Activated T-cell treated with anti-CD3 and anti-CD28 coated beads, Interleukin-2, amount 50 U/mL, for 48 hours (primary cell): ENCODE results near the gene SENP8.
A peak's percentile ranks its signal among the peaks of the same experiment; 100 is the strongest.

Source experiments
- DNase-seq, 2 experiments: peaks; one replicate each; pipeline ENCODE4 v3.0.0-alpha.2; 2020

SENP8 gene

DNA sequence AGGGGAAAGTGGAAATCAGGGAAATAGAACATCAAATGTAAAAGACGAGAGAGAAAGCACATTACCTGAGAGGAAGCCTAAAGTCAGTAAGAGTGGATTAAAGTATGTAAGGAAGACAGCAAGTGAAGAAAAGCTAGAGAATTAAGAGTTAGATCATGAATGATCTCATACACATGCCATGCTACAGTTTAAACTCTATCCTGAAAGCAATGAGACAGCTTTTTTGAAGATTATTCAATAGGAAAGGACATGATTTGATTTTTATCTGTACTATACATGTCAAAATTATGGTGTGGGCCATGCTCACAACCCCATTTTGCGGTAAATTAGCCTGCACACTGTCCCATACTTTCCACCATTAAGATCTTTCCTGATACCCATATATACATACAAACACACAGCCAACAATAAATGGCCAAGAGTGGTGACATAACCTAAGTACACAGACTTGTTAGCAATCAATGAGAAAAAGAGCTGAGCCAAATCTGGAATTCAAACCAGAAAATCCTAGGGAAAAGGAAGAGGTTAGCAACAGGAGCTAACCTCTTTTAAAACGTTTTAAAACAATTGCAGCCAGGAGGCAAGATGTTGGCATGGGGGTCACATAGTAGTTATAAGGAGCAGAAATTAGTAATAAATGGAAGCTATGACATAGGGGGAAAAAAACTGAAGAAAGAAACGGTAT lies 4.7 kb upstream of the SENP8 start:
- no peak for DNase-seq

- no peak for DNase-seq
Observed at GRCh38 chr15:72116731-72117485, 1.3 kb upstream of the SENP8 start.

DNA sequence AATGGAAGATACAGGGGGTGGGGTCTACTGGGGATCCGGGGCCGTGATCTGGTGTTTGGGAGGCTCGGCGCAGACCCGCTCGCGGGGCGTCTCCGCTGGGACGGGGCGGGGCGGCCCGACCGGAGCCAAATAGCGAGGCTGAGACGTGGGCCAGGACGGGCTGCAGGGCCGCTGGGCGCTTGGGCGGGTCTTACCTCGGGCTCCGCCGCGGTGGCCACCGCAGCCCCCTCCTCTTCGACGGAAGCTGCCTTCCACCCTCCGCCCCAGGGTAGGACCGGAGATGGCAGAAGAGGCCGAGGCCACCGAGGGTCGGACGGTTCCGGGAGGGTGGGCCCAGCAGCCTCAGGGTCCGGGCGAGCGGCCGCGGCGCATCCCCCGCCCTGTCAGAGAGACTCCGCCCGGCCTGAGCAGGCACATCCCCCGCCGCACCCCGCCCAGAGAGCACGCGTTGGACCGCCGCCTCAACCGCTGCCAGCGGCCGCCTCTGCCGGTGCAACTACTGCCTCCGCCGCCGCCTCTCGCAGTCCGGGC lies 652 bp upstream of the SENP8 start:
- DNase-seq, result peak; percentile 84 to 88

- no peak for DNase-seq
Observed at GRCh38 chr15:72124218-72124617, 6.0 kb downstream of the SENP8 start.

- DNase-seq, result no peak
Observed at GRCh38 chr15:72127724-72128322, 9.6 kb downstream of the SENP8 start.

- no peak for DNase-seq
Observed at GRCh38 chr15:72128359-72128758, 10.2 kb downstream of the SENP8 start.

DNA sequence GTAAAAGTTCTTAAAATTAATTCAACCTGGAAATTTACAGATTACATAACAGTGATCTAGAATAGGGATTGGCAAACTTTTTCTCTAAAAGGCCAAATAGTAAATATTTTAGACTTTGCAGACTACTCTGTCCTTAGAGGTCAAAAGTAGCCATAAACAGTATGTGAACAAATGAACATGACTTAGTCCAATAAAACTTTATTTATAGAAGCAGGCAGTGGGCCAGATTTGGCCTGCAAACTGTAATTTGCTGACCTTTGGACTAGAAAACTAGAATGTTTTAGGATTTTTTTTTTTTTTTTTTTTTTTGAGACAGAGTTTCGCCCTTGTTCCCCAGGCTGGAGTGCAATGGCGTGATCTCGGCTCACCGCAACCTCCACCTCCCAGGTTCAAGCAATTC lies 12.1 kb downstream of the SENP8 start:
- no peak for DNase-seq

DNA sequence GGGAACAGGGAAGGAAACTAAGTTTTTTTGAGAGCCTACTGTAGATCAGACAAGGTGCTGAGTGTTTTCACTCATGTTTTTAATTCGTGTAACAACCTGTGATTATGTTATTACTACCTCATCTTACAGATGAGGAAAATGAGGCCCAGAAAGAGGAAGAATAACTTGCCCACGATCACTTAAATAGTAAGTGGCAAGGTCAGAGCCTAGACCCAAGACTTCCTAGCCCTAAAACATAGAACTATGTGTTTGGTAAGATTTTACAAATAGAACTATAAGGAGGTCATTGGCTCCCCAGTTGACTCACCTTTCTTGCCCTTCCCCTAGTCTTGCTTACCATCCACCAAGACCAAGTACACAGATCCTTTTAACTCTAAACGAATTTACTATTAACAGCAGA lies 13.7 kb downstream of the SENP8 start:
- no peak for DNase-seq

DNA sequence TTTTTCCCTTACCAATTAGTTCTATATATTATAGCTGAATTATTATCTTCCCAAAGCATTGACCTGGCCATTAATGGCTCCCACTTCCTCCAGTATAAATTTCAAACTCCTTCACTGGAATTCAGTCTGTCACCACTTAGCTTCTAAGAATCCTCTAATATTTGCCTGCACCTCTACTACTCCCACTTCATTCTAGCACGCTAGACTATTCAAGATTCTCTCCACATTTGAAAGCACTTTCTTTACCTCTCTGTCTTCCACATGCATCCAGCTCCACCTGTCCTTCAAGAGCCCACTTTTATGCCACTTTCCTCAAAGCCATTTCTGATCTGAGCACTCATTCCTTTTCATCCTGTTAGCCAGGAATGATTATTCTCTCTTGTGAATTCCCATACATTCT lies 15.0 kb downstream of the SENP8 start:
- DNase-seq, result no peak

DNA sequence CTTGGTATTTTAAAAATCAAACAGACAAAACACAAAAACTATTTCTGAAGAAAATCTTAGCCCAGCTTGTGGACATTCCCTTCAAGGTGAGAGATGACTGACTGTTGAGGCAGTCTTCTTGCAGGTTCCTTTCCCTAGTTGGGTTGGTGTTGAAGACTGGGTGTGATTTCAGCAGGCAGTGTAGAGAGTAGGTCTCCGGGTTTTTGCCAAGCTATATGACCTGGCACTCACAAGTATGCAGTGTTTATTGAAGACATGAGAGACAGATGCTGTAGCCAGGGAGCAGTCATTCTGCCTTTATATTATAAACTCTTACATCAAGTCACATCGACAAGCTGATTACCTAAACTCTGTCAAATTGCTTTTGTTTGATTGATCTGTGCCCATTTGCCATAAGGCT lies 17.5 kb downstream of the SENP8 start:
- DNase-seq, result no peak

DNA sequence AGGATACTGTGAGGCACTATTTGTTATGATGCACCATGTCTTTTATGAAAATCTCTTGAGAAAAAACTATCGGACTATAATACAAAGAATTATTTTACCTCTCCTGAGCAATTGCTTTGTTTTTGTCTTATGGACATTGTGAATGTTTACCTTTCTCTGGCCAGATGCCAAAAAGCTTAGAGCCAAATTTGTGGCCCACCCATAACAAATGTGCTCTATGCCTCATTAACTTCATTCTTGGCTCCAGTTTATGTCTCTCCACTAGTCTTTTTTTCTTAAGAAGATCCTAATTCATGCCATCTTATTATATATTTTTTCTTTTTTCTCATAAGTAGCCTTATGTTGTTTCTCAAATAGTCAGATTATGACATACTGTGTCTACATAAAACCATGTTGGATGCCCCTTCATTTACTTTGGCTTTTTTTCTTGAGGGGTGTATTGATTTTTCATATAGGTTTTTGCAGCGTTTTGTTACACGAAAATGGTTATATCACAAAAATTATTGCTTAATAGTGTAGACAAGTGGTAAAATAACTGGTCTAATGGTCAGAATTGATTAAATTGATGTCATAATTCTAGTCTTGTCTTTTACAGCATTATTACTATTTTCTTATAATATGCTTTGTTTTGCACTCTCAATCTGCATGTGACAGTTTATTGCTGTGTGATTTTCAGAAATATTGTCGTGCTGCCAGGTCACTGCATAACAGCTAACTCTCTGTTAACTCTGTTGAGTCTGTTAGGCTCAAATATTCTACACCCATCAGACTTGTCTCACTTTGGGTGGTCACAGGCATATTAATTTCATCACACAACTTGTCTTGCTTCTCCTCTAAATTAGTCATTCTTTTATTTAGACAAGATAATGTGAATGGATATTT lies 18.2 kb downstream of the SENP8 start:
- no peak for DNase-seq

DNA sequence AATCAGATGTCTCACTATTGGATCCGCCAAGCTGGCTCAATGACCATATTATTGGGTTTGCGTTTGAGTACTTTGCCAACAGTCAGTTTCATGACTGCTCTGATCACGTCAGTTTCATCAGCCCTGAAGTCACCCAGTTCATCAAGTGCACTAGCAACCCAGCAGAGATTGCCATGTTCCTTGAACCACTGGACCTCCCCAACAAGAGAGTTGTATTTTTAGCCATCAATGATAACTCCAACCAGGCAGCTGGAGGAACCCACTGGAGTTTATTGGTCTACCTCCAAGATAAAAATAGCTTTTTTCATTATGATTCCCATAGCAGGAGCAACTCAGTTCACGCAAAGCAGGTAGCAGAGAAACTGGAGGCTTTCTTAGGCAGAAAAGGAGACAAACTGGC lies 21.5 kb downstream of the SENP8 start:
- no peak for DNase-seq

DNA sequence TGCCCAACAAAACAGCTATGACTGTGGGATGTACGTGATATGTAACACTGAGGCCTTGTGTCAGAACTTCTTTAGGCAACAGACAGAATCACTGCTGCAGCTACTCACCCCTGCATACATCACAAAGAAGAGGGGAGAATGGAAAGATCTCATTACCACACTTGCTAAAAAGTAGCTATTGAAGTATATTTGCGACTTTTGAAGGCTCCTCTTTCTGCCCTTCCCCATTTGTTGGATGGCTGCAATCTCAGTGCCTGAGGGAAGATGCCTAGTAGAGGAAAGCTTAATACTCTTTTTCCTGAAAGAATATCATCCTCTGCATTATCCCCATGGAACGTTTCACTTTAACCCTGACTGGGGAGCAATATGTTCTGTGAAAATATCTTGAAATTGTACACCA lies 21.9 kb downstream of the SENP8 start:
- no peak for DNase-seq

DNA sequence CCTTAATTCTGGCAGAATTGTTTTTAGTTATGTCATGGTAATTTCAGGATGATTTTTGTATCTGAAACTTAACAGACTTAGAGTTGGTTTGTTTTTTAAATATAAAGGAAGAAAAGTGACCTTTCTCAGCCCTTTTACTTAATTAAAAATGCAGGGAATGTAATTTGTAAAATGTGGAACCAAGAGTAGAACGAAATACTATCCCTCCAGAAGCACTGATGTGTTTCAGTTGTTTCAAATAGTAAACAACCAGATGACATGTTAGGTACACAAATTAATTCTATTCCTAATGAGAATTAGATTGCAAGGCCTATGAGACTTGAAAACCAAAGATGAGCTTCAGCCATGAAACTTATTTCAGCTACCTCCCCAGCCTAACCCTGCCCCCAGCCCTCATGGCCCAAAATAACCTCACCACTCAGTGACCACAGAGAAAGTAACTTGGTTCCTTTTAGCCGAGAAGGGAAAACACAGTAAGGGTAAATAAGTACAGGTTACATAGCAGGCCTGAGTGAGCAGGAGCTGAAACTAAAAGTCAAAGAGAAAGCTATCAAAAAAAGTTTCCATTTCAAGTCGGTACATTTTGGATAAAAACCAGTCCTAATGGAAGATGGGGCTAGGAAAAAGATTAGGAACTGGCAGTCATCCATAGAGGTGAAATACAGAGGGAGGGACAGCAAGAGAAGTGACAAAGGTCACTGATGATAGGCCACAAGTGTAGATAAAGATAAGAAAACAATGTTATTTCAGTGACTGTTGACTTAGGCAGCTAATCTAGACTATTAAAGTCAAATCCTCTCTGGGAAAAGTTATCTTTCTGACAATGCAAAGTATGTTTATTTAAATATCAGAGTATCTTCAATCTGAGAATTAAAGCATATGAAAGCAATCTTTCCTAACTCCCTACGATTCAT lies 23.2 kb downstream of the SENP8 start:
- DNase-seq, result no peak

DNA sequence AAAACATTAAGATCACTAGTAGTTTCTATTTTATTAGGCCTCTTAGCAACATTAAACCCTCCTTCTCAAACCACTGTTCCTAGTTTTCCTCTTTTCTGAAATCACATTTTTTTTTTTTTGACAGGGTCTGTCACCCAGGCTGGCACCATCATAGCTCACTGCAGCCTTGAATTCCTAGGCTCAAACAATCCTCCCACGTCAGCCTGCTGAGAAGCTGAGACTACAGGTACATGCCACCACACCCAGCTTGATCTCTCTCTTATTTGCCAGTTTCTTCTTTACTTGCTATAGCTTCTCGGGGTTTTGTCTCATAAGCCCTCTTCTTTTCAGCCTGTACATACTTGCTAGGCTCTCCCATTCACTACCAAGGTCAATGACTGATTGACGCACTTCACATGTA lies 28.0 kb downstream of the SENP8 start:
- DNase-seq, result no peak

- DNase-seq, result no peak
Observed at GRCh38 chr15:72146934-72147333, 28.7 kb downstream of the SENP8 start.

GRCh38 chr15:72147418-72147817 lies 29.2 kb downstream of the SENP8 start:
- DNase-seq, result no peak

DNA sequence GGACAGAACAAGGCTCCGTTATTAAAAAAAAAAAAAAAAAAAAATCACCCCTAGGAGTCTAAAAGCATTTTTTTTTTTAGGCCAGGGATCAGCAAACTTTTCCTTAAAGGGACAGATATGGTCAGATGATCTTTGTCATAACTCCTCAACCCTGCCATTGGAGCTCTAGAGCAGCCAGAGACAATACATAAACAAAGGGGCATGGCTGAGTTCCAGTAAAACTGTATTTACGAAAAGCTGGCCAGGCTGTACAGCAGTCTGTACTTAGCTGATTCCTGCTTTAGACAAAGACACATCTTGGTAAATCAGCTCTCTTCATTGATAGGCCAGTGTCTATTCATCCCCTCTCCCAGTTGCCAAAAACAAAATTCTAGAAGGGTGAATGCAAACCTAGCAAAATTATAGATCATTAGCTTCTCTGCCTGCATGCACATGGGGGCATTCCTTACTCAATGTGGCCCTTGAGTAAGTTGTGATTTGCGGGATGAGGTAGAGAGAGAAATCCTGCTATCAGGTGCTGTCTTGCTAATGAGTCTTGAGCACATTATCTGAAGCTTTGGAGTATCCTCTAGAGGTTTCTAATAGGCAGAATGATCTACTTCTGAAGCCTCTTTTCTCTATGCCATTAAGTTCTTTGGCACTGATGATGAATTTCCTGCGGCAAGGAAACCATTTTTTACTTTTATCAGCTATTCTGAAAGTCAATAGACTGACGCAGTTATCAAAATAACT lies 35.2 kb downstream of the SENP8 start:
- DNase-seq, result no peak

- DNase-seq, result no peak
Observed at GRCh38 chr15:72154316-72154715, 36.1 kb downstream of the SENP8 start.

DNA sequence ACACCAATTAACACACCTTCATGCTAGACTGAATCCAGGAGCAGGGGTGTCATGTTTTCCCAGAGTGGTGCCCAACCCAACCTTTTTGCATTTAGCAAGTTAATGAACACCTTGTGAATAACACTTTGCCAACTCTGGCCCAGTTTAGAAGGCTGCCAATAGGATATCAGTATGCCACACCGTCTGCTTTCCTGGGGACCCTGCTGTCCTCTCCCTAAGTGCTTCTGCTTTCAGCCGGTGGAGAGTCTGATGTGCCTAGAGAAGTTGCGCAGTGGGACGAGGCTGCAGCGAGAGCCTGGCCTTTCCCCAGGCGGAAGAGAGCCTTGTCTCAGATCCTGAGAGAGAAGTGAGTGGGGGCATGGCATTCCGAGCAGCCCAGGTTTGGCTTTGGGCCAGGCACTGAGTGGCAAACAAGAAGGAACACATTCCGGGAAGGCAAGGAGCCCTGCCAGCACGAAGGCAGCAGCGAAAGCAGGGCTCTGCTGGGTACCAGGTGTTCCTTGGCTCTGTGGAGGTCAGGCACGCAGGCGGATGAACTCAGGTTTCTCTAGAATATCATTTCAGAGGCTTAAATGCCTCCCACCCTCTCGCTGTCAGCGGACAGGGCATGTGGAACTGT lies 36.9 kb downstream of the SENP8 start:
- no peak for DNase-seq
